Esophagus squamous epithelium (tissue), 4 donors: ENCODE data around the gene CATSPERB.

Experiments used
- CTCF ChIP-seq, 6 experiments: fragments of 450-650 bp in 4 of 6; fragments of 200-600 bp in 2 of 6; sonication (generic) in 2 of 6; IDR thresholded peaks; one replicate each; pipeline ENCODE4 v1.5.1; 2016 to 2019; ENCODE audit warnings: antibody characterized with exemption in 6 of 6, mild to moderate bottlenecking in 4 of 6, moderate library complexity in 4 of 6
- POLR2A ChIP-seq, 4 donors: fragments of 450-650 bp; IDR thresholded peaks; one replicate each; pipeline ENCODE4 v1.6.1; 2017; ENCODE audit warnings: antibody characterized with exemption in 4 of 4, mild to moderate bottlenecking in 4 of 4, moderate library complexity in 3 of 4

GRCh38 chr14:91611528-91611927 is 120.4 kb downstream of the CATSPERB start:
- TF ChIP-seq CTCF (IDR thresholded peaks at IDR 0.05) (no peak), POLR2A (IDR thresholded peaks at IDR 0.05) (no peak)
